GM12878 (cell line): ENCODE data around the gene CRELD2. TPM values are rescaled to one million over a fixed set of nuclear protein-coding genes. Genes with fewer than 3 reads are reported as not detected.

Source experiments
- ATAC-seq: fragments of 200-7000 bp; cut with Tn5 transposase; 3 replicates; pipeline ENCODE4 v1.9.1; 2020; ENCODE audit warnings: mild to moderate bottlenecking, moderate library complexity
- BruUV-seq: library from RNA; stranded (reverse); fragments of 400-500 nt; replicated peaks from 2 replicates; lab custom pipeline; 2021; lab: Mats Ljungman, UMichigan
- CTCF ChIA-PET: fragments of 300-600 bp; sonication (Branson Sonifier 250); formaldehyde crosslinking; extraction: SDS; loops from one replicate; lab custom pipeline; 2021; ENCODE audit warnings: inconsistent platforms; lab: Yijun Ruan, JAX
- POLR2A ChIA-PET: fragments of 350-600 bp; formaldehyde crosslinking; extraction: SDS; loops from one replicate; lab custom pipeline; 2021; ENCODE audit warnings: inconsistent platforms; lab: Charles Lee
- RAD21 ChIA-PET: fragments of 300-600 bp; sonication (Branson Sonifier 250); formaldehyde crosslinking; loops from one replicate; lab custom pipeline; 2023; ENCODE audit warnings: antibody characterized with exemption; ENCODE audit not compliant: unreplicated experiment; lab: Charles Lee
- SMC1A ChIA-PET: fragments of 300-600 bp; sonication (Branson Sonifier 250); formaldehyde crosslinking; loops from one replicate; lab custom pipeline; 2023; ENCODE audit not compliant: unreplicated experiment, uncharacterized antibody; lab: Charles Lee
- DNase-seq: peaks from one replicate; pipeline ENCODE4 v3.0.0-alpha.2; 2011; ENCODE audit warnings: low read depth, low spot score
- FAIRE-seq: peaks from 3 replicates; lab custom pipeline; 2011; peaks lifted over from hg19 to GRCh38; lab: Jason Lieb, UNC
- H2AFZ ChIP-seq: 2 replicates; pipeline ENCODE4 v1.6.0; 2011; ENCODE audit warnings: low read depth, low read length, control low read depth; ENCODE audit not compliant: control insufficient read depth
- H3K27ac ChIP-seq: 2 replicates; pipeline ENCODE4 v1.5.1; 2011; ENCODE audit warnings: control low read depth; ENCODE audit not compliant: control insufficient read depth, insufficient read depth
- H3K27me3 ChIP-seq, 2 experiments: replicated peaks in 1 of 2; 2 replicates each; pipeline versions ENCODE4 v1.6.0 to v1.6.1; 2011; ENCODE audit warnings: low read length in 1 of 2; ENCODE audit not compliant: control insufficient read depth in 2 of 2, insufficient read depth in 2 of 2
- H3K36me3 ChIP-seq, 2 experiments: 2 replicates each; pipeline ENCODE4 v1.5.1; 2011; ENCODE audit warnings: low read length in 1 of 2; ENCODE audit not compliant: control insufficient read depth in 2 of 2, insufficient read depth in 2 of 2
- H3K4me1 ChIP-seq: 2 replicates; pipeline ENCODE4 v1.6.1; 2011; ENCODE audit warnings: mild to moderate bottlenecking, low read length, moderate library complexity, mixed read lengths; ENCODE audit not compliant: control insufficient read depth, insufficient read depth
- H3K4me2 ChIP-seq: 2 replicates; pipeline ENCODE4 v1.6.0; 2011; ENCODE audit warnings: control low read depth; ENCODE audit not compliant: control insufficient read depth, insufficient read depth
- H3K4me3 ChIP-seq: fragments of 200-600 bp; sonication (generic); 2 replicates; pipeline ENCODE4 v1.5.1; 2016
- H3K79me2 ChIP-seq: 2 replicates; pipeline ENCODE4 v1.6.0; 2011; ENCODE audit warnings: low read length; ENCODE audit not compliant: control insufficient read depth, insufficient read depth
- H3K9ac ChIP-seq: 2 replicates; pipeline ENCODE4 v1.8.0; 2011; ENCODE audit warnings: low read length, control low read depth, mixed read lengths; ENCODE audit not compliant: control insufficient read depth, insufficient read depth
- H3K9me3 ChIP-seq: replicated peaks from 3 replicates; pipeline ENCODE4 v1.5.1; 2011; ENCODE audit warnings: mild to moderate bottlenecking, low read length; ENCODE audit not compliant: control insufficient read depth, insufficient read depth
- H4K20me1 ChIP-seq: 2 replicates; pipeline ENCODE4 v1.6.0; 2011; ENCODE audit not compliant: control insufficient read depth, insufficient read depth
- ATF2 ChIP-seq: IDR thresholded peaks from 2 replicates; pipeline ENCODE4 v1.6.1; 2012; ENCODE audit warnings: low read length, inconsistent platforms
- DPF2 ChIP-seq: fragments of 450-650 bp; IDR thresholded peaks from 2 replicates; pipeline ENCODE4 v1.6.1; 2017; ENCODE audit warnings: mild to moderate bottlenecking
- EGR1 ChIP-seq, 2 experiments: IDR thresholded peaks; 1 replicate in 1 of 2; 2 replicates in 1 of 2; pipeline ENCODE4 v1.6.1; 2011 to 2012; ENCODE audit warnings: low read depth in 2 of 2, low read length in 2 of 2, borderline replicate concordance in 1 of 2, mild to moderate bottlenecking in 1 of 2, moderate library complexity in 1 of 2
- ESRRA ChIP-seq: IDR thresholded peaks from 2 replicates; pipeline ENCODE4 v1.6.1; 2012; ENCODE audit warnings: mild to moderate bottlenecking, low read length, improper control_type of control experiment
- EZH2 ChIP-seq: IDR thresholded peaks from 2 replicates; pipeline ENCODE4 v1.6.1; 2012; ENCODE audit warnings: low read depth, mild to moderate bottlenecking, control low read depth, inconsistent platforms, low read length, borderline replicate concordance; ENCODE audit not compliant: control insufficient read depth
- KDM1A ChIP-seq: fragments of 200-600 bp; sonication (generic); IDR thresholded peaks from 2 replicates; pipeline ENCODE4 v1.6.1; 2016; ENCODE audit warnings: borderline replicate concordance
- MXI1 ChIP-seq: fragments of 150-350 bp; IDR thresholded peaks from 2 replicates; pipeline ENCODE4 v1.6.1; 2011; ENCODE audit warnings: low read depth, mild to moderate bottlenecking, inconsistent platforms, low read length, improper control_type of control experiment
- NFXL1 ChIP-seq: fragments of 450-650 bp; IDR thresholded peaks from 2 replicates; pipeline ENCODE4 v1.6.1; 2017; ENCODE audit warnings: antibody characterized with exemption, mild to moderate bottlenecking, borderline replicate concordance
- NR2F1 ChIP-seq: fragments of 450-650 bp; conservative IDR thresholded peaks from 2 replicates; pipeline ENCODE4 v1.6.1; 2017; ENCODE audit warnings: mild to moderate bottlenecking
- POLR2A ChIP-seq: IDR thresholded peaks from 2 replicates; pipeline ENCODE4 v1.6.1; 2011; ENCODE audit warnings: low read depth, mild to moderate bottlenecking, low read length
- POLR2AphosphoS2 ChIP-seq: IDR thresholded peaks from 2 replicates; pipeline ENCODE4 v1.6.1; 2011; ENCODE audit warnings: low read depth, mild to moderate bottlenecking, low read length, improper control_type of control experiment, moderate library complexity
- SUZ12 ChIP-seq: fragments of 200-600 bp; sonication (generic); IDR thresholded peaks from one replicate; pipeline ENCODE4 v1.6.1; 2018; ENCODE audit warnings: antibody characterized with exemption, mild to moderate bottlenecking; ENCODE audit not compliant: unreplicated experiment
- WGBS: methylation state at CpG from one replicate; pipeline ENCODE4 v1.1.6; 2016; ENCODE audit warnings: low lambda C conversion rate; ENCODE audit not compliant: insufficient replicate concordance, insufficient coverage; ENCODE audit errors: missing lambda C conversion rate; 5-methylcytosine and 5-hydroxymethylcytosine counted together
- in situ Hi-C: fragments of 300-500 bp; cut with MboI; formaldehyde crosslinking; loops from 9 replicates; pipeline ENCODE4 v1.14.3; 2018; ENCODE audit warnings: mixed read lengths
- intact Hi-C: fragments of 100-400 bp; cut with micrococcal nuclease; formaldehyde crosslinking; loops from one replicate; pipeline ENCODE4 v1.14.2; 2022; ENCODE audit not compliant: unreplicated experiment
- polyA plus RNA-seq, 11 experiments: library from polyadenylated mRNA; depleted of rRNA in 4 of 11; unstranded in 6 of 11; stranded (reverse) in 5 of 11; fragments of >200 nt; fragmentation: Nextera tagmentation in 4 of 11; fragmentation: Illumina TruSeq in 1 of 11; extraction: Ambion mirVana in 4 of 11; extraction: Trizol in 1 of 11; gene quantifications; 1 replicate in 1 of 11; 2 replicates in 10 of 11; pipeline versions ENCODE4 v1.2.1 to v1.2.3, GENCODE V29; 2011 to 2016; ENCODE audit warnings: inconsistent platforms in 2 of 11, missing spikeins in 2 of 11, low read depth in 1 of 11
- total RNA-seq, 4 experiments: library from RNA; depleted of rRNA in 3 of 4; stranded (reverse); fragments of >200 nt in 3 of 4; fragmentation: Illumina TruSeq in 1 of 4; extraction: Trizol in 1 of 4; gene quantifications; 2 replicates each; pipeline versions ENCODE4 v1.2.1 to v1.2.3, GENCODE V29; 2013 to 2021

The CRELD2 gene
- total and polyA plus RNA-seq, 10 of the 15 experiments (the other 5 are each of a cell fraction or from before 2014, with no cell fraction given): 9.4 to 111 (median 25.9) TPM

DNA sequence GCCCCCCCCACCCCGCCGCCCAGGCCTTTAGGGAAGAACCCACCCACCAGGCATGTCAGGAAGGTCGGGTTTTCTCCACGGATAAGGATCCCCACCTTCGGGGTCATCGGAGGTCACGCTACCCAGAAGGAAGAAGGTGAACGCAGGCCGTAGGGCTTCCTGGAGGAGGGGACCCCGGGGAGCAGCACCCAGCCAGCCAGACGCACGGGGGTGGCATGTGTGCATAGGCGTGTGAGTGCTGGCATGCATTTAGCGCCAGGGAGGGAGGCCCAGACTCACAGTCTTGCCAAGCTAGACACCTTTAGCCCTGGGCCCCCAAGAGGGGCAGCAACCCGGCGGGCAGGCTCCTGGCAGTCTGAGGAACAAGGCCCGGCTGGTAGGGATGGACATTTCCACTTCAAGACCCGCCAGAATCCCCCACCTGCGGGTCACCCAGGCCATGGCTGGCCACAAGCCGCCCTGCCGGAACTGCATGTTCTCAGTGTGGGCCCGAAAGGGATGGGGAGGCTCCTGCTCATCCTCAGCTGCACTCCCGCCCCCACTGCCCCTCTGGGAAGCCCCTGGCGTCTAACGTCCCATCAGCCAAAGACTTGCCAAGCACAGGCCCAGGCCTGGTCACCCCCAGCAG lies 25.5 kb downstream of the CRELD2 start:
- Histone ChIP-seq H3K27me3 (no peaks in the 10 kb centered on the region), H4K20me1 (no peaks in the 10 kb centered on the region), H3K4me1 (peaks cover 4% of the 10 kb centered on the region; the same call in 1 of the 2 replicates), H3K9ac (peak overlapping the region; percentile 88)
- POLR2A ChIA-PET: interaction anchor here (1.0 to 1.5 kb wide), 4 partner anchors 8 to 122 kb away, joined by 3 to 4 read pairs (median 3); no protein-coding TSS in a partner anchor
- FAIRE-seq (no peak), DNase-seq (no peak)
- RAD21 ChIA-PET: interaction anchor here (1.0 kb wide), 1 partner anchor 19 kb away, joined by 3 read pairs; no protein-coding TSS in a partner anchor
- SMC1A ChIA-PET: no interaction called here
- TF ChIP-seq POLR2A (0 out of 2 replicates have a peak, but pooled peaks have one; percentile 8), EZH2 (no peak), NR2F1 (no peak), POLR2AphosphoS2 (no peak), NFXL1 (no peak), EGR1 (IDR thresholded peaks at IDR 0.05; ENCODE audit: borderline replicate concordance in 1 of 2, low read depth in 2 of 2, low read length in 2 of 2) (0 out of 3 replicates have a peak, but pooled peaks of 1 of the 2 experiments have one; percentile 20), SUZ12 (no peak), ESRRA (no peak), ATF2 (no peak), KDM1A (no peak), MXI1 (no peak), DPF2 (no peak)
- TF ChIP-seq, all 136 proteins: peak for 2
- 30% methylated on average over 25 of the region's 25 CpGs for WGBS
- H3K79me2 ChIP-seq: peaks cover 16% of the 10 kb centered on the region
- H3K27ac ChIP-seq: peak overlapping the region; percentile 87
- peak overlapping the region; percentile 58 for H3K4me2 ChIP-seq
- CTCF ChIA-PET: interaction anchor here (1.1 kb wide), 1 partner anchor 10 kb away, joined by 3 read pairs; no protein-coding TSS in a partner anchor
- intact Hi-C loops: no loop called here
- peak overlapping the region; percentile 83 for H3K4me3 ChIP-seq
- peak; percentile 52 for ATAC-seq
- H2AFZ ChIP-seq: no peak overlapping the region
- H3K36me3 ChIP-seq: no peaks in the 10 kb centered on the region
- H3K9me3 ChIP-seq: no peaks in the 10 kb centered on the region
- BruUV-seq: no TSS peak
- in situ Hi-C loops: no loop called here
